SK-N-SH (cell line): ENCODE measurements around the gene GID4. TPM values are rescaled to one million over a fixed set of nuclear protein-coding genes. Genes with fewer than 3 reads are reported as not detected.

ENCODE experiments used
- CTCF ChIA-PET: fragments of 300-600, 350-600 bp; formaldehyde crosslinking; extraction: SDS; loops from one replicate; lab custom pipeline; 2021; lab: Yijun Ruan, JAX
- POLR2A ChIA-PET: fragments of 350-600 bp; sonication (Branson Sonifier 250); formaldehyde crosslinking; extraction: SDS; loops from one replicate; lab custom pipeline; 2020; ENCODE audit warnings: antibody characterized with exemption, inconsistent platforms; lab: Yijun Ruan, JAX
- DNase-seq: peaks from one replicate; pipeline ENCODE4 v3.0.0; 2012
- H2AFZ ChIP-seq: fragments of 200-600 bp; sonication (generic); 2 replicates; pipeline ENCODE4 v1.8.1; 2016; ENCODE audit warnings: antibody characterized with exemption, mild to moderate bottlenecking, low read depth
- H3F3A ChIP-seq: fragments of 200-600 bp; sonication (generic); replicated peaks from 2 replicates; pipeline ENCODE3; 2016; ENCODE audit warnings: antibody characterized with exemption, mild to moderate bottlenecking; ENCODE audit not compliant: insufficient read depth
- H3K27ac ChIP-seq, 2 experiments: fragments of 200-500 bp in 1 of 2; fragments of 200-600 bp in 1 of 2; sonication (Bioruptor generic) in 1 of 2; sonication (generic), shearing (Covaris generic) in 1 of 2; 2 replicates each; pipeline versions ENCODE4 v1.5.1 to v1.6.1; 2014 to 2016; ENCODE audit warnings: low read depth in 2 of 2, inconsistent platforms in 1 of 2, low read length in 1 of 2, mild to moderate bottlenecking in 1 of 2, mixed read lengths in 1 of 2
- H3K27me3 ChIP-seq: fragments of 200-600 bp; sonication (generic), shearing (Covaris generic); 2 replicates; pipeline ENCODE4 v1.6.1; 2016; ENCODE audit warnings: mixed run types; ENCODE audit not compliant: insufficient read depth
- H3K36me3 ChIP-seq, 2 experiments: fragments of 200-500 bp in 1 of 2; fragments of 200-600 bp in 1 of 2; sonication (Bioruptor generic) in 1 of 2; sonication (generic) in 1 of 2; replicated peaks in 1 of 2; 2 replicates each; pipeline versions ENCODE3 to v1.5.1; 2014 to 2016; ENCODE audit warnings: low read length in 1 of 2, mild to moderate bottlenecking in 1 of 2; ENCODE audit not compliant: insufficient read depth in 2 of 2, control insufficient read depth in 1 of 2
- H3K4me1 ChIP-seq, 2 experiments: fragments of 200-500 bp in 1 of 2; fragments of 200-600 bp in 1 of 2; sonication (Bioruptor generic) in 1 of 2; sonication (generic), shearing (Covaris generic) in 1 of 2; 2 replicates each; pipeline versions ENCODE4 v1.5.1 to v1.6.1; 2014 to 2016; ENCODE audit warnings: low read depth in 1 of 2, low read length in 1 of 2, mixed run types in 1 of 2; ENCODE audit not compliant: insufficient read depth in 2 of 2, control insufficient read depth in 1 of 2
- H3K4me2 ChIP-seq: fragments of 200-600 bp; sonication (generic), shearing (Covaris generic); 2 replicates; pipeline ENCODE4 v1.6.1; 2017; ENCODE audit warnings: mixed run types
- H3K4me3 ChIP-seq, 2 experiments: fragments of 200-500 bp in 1 of 2; fragments of 200-600 bp in 1 of 2; sonication (Bioruptor generic) in 1 of 2; sonication (generic), shearing (Covaris generic) in 1 of 2; 2 replicates each; pipeline versions ENCODE4 v1.5.1 to v1.8.1; 2014 to 2016; ENCODE audit warnings: low read depth in 2 of 2, inconsistent platforms in 1 of 2, low read length in 1 of 2, mild to moderate bottlenecking in 1 of 2, mixed read lengths in 1 of 2, moderate library complexity in 1 of 2
- H3K79me2 ChIP-seq: fragments of 200-600 bp; sonication (generic); 2 replicates; pipeline ENCODE4 v1.8.1; 2017; ENCODE audit warnings: mild to moderate bottlenecking; ENCODE audit not compliant: insufficient read depth
- H3K9ac ChIP-seq: fragments of 200-600 bp; sonication (generic); 2 replicates; pipeline ENCODE4 v1.6.1; 2017; ENCODE audit warnings: mixed run types
- H3K9me2 ChIP-seq: fragments of 200-600 bp; sonication (generic); 2 replicates; pipeline ENCODE4 v1.6.1; 2017; ENCODE audit warnings: mixed run types
- H3K9me3 ChIP-seq: fragments of 200-600 bp; sonication (generic); 2 replicates; pipeline ENCODE4 v1.6.1; 2017; ENCODE audit warnings: mixed run types, mild to moderate bottlenecking, moderate library complexity
- H4K20me1 ChIP-seq: fragments of 200-600 bp; sonication (generic); 2 replicates; pipeline ENCODE4 v1.6.1; 2017; ENCODE audit warnings: mild to moderate bottlenecking, mixed run types; ENCODE audit not compliant: insufficient read depth
- CHD2 ChIP-seq: fragments of 150-350 bp; IDR thresholded peaks from 2 replicates; pipeline ENCODE4 v1.6.1; 2018; ENCODE audit warnings: low read length; ENCODE audit not compliant: partially characterized antibody
- ELF1 ChIP-seq: IDR thresholded peaks from 2 replicates; pipeline ENCODE4 v1.4.0; 2012
- EP300 ChIP-seq, 2 experiments: IDR thresholded peaks; 2 replicates each; pipeline versions ENCODE4 v1.4.0 to v1.6.1; 2012; ENCODE audit warnings: borderline replicate concordance in 1 of 2, low read depth in 1 of 2, low read length in 1 of 2
- FOSL2 ChIP-seq: IDR thresholded peaks from 2 replicates; pipeline ENCODE4 v1.4.0; 2012; ENCODE audit warnings: low read depth, mild to moderate bottlenecking, moderate library complexity, borderline replicate concordance
- FOXJ3 ChIP-seq: sonication (generic); formaldehyde crosslinking; IDR thresholded peaks from 2 replicates; pipeline ENCODE4 v1.5.1; 2020; ENCODE audit warnings: mild to moderate bottlenecking, missing genetic modification reagents
- GABPA ChIP-seq: IDR thresholded peaks from 2 replicates; pipeline ENCODE4 v1.4.0; 2012; ENCODE audit warnings: low read depth, mild to moderate bottlenecking
- GATA2 ChIP-seq: sonication (generic); formaldehyde crosslinking; IDR thresholded peaks from 2 replicates; pipeline ENCODE4 v1.5.0; 2020; ENCODE audit warnings: mild to moderate bottlenecking, missing genetic modification reagents
- MEF2A ChIP-seq: IDR thresholded peaks from 2 replicates; pipeline ENCODE4 v1.4.0; 2012; ENCODE audit warnings: low read depth, borderline replicate concordance
- MXI1 ChIP-seq: IDR thresholded peaks from 2 replicates; pipeline ENCODE4 v1.6.1; 2012; ENCODE audit warnings: mild to moderate bottlenecking, low read depth, low read length, improper control_type of control experiment
- NRF1 ChIP-seq: IDR thresholded peaks from 2 replicates; pipeline ENCODE4 v1.6.1; 2012; ENCODE audit warnings: low read depth, mild to moderate bottlenecking, low read length
- TAF1 ChIP-seq: IDR thresholded peaks from 2 replicates; pipeline ENCODE4 v1.6.1; 2012; ENCODE audit warnings: low read depth, mild to moderate bottlenecking, low read length, moderate library complexity, borderline replicate concordance
- TEAD4 ChIP-seq: IDR thresholded peaks from 2 replicates; pipeline ENCODE4 v1.4.0; 2012; ENCODE audit warnings: mild to moderate bottlenecking, borderline replicate concordance; ENCODE audit not compliant: insufficient read depth
- WGBS: methylation state at CpG from one replicate; pipeline ENCODE4 v1.1.6; 2017; ENCODE audit warnings: low lambda C conversion rate; 5-methylcytosine and 5-hydroxymethylcytosine counted together
- polyA plus RNA-seq, 3 experiments: library from polyadenylated mRNA; depleted of rRNA; stranded (reverse); fragments of >200 nt; gene quantifications; 2 replicates each; pipeline ENCODE4 v1.2.3, GENCODE V29; 2012
- TF ChIP-seq, protein P1 (sequence below): IDR thresholded peaks from 2 replicates; pipeline ENCODE4 v1.4.0; 2012; ENCODE audit warnings: low read depth, borderline replicate concordance
- TF ChIP-seq, protein P2 (sequence below): fragments of 200-600 bp; sonication (generic); IDR thresholded peaks from 2 replicates; pipeline ENCODE4 v1.6.1; 2017; ENCODE audit warnings: antibody characterized with exemption, mild to moderate bottlenecking, moderate library complexity
- TF ChIP-seq, protein P3 (sequence below): fragments of 150-350 bp; IDR thresholded peaks from 2 replicates; pipeline ENCODE4 v1.6.1; 2017; ENCODE audit warnings: antibody characterized with exemption, low read length, low read depth, borderline replicate concordance
- TF ChIP-seq, protein P4 (sequence below): IDR thresholded peaks from 2 replicates; pipeline ENCODE4 v1.4.0; 2012; ENCODE audit warnings: low read depth, borderline replicate concordance
- TF ChIP-seq, protein P5 (sequence below): IDR thresholded peaks from 2 replicates; pipeline ENCODE4 v1.4.0; 2012; ENCODE audit warnings: low read depth

The GID4 gene
- polyA plus RNA-seq, 1 of the 3 experiments (the other 2 are of a cell fraction), result 4.3 TPM

DNA sequence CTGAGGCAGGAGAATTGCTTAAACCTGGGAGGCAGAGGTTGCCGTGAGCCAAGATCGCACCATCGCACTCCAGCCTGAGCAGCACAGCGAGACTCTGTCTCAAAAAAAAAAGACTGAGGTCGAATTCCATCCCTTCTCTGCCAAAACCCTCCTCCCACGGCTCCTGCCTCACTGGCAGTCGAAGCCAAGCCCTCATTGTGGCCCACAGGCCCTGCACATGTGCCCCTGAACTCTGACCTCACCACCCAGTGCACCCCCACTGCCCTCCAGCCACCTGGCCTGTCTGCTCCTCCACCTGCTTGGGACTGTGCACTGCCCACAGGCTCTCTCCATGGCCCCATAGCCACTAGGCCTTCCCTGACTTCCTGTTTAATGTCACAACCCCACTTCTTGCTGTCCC is 76.3 kb downstream of the GID4 start:
- Histone ChIP-seq H3K4me1 (peaks cover 0 to 5% of the 10 kb centered on the region in 2 experiments; a peak in 1 of 4 replicates), H3K4me3 (no peak overlapping the region), H3K9ac (no peak overlapping the region), H3K79me2 (no peaks in the 10 kb centered on the region), H3K36me3 (no peaks in the 10 kb centered on the region), H2AFZ (no peak overlapping the region), H3K27me3 (no peaks in the 10 kb centered on the region), H3K4me2 (no peak overlapping the region), H3K27ac (no peak overlapping the region), H3K9me3 (no peaks in the 10 kb centered on the region), H3K9me2 (no peaks in the 10 kb centered on the region), H3F3A (no peaks in the 10 kb centered on the region), H4K20me1 (no peaks in the 10 kb centered on the region)
- TF ChIP-seq MXI1 (no peak), ELF1 (no peak), TEAD4 (no peak), TAF1 (no peak), MEF2A (no peak), GATA2 (CRISPR knock-in tag) (no peak), NRF1 (no peak), GABPA (no peak), FOXJ3 (CRISPR knock-in tag) (no peak), EP300 (IDR thresholded peaks at IDR 0.05; ENCODE audit: borderline replicate concordance in 1 of 2, low read depth in 1 of 2, low read length in 1 of 2) (no peak), CHD2 (no peak), FOSL2 (no peak)
- TF ChIP-seq, protein P1, sequence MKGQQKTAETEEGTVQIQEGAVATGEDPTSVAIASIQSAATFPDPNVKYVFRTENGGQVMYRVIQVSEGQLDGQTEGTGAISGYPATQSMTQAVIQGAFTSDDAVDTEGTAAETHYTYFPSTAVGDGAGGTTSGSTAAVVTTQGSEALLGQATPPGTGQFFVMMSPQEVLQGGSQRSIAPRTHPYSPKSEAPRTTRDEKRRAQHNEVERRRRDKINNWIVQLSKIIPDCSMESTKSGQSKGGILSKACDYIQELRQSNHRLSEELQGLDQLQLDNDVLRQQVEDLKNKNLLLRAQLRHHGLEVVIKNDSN, result no peak
- TF ChIP-seq, protein P2, sequence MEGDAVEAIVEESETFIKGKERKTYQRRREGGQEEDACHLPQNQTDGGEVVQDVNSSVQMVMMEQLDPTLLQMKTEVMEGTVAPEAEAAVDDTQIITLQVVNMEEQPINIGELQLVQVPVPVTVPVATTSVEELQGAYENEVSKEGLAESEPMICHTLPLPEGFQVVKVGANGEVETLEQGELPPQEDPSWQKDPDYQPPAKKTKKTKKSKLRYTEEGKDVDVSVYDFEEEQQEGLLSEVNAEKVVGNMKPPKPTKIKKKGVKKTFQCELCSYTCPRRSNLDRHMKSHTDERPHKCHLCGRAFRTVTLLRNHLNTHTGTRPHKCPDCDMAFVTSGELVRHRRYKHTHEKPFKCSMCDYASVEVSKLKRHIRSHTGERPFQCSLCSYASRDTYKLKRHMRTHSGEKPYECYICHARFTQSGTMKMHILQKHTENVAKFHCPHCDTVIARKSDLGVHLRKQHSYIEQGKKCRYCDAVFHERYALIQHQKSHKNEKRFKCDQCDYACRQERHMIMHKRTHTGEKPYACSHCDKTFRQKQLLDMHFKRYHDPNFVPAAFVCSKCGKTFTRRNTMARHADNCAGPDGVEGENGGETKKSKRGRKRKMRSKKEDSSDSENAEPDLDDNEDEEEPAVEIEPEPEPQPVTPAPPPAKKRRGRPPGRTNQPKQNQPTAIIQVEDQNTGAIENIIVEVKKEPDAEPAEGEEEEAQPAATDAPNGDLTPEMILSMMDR, result no peak
- TF ChIP-seq, protein P3, sequence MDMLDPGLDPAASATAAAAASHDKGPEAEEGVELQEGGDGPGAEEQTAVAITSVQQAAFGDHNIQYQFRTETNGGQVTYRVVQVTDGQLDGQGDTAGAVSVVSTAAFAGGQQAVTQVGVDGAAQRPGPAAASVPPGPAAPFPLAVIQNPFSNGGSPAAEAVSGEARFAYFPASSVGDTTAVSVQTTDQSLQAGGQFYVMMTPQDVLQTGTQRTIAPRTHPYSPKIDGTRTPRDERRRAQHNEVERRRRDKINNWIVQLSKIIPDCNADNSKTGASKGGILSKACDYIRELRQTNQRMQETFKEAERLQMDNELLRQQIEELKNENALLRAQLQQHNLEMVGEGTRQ, result no peak
- TF ChIP-seq, protein P4, sequence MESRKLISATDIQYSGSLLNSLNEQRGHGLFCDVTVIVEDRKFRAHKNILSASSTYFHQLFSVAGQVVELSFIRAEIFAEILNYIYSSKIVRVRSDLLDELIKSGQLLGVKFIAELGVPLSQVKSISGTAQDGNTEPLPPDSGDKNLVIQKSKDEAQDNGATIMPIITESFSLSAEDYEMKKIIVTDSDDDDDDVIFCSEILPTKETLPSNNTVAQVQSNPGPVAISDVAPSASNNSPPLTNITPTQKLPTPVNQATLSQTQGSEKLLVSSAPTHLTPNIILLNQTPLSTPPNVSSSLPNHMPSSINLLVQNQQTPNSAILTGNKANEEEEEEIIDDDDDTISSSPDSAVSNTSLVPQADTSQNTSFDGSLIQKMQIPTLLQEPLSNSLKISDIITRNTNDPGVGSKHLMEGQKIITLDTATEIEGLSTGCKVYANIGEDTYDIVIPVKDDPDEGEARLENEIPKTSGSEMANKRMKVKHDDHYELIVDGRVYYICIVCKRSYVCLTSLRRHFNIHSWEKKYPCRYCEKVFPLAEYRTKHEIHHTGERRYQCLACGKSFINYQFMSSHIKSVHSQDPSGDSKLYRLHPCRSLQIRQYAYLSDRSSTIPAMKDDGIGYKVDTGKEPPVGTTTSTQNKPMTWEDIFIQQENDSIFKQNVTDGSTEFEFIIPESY, result no peak
- TF ChIP-seq, protein P5, sequence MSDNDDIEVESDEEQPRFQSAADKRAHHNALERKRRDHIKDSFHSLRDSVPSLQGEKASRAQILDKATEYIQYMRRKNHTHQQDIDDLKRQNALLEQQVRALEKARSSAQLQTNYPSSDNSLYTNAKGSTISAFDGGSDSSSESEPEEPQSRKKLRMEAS, result no peak
- DNase-seq, result no peak
- CTCF ChIA-PET, result no interaction called here
- 74% methylated on average over 6 of the region's 7 CpGs for WGBS
- POLR2A ChIA-PET, result no interaction called here
